K562 (cell line): Measurements from ENCODE around the gene KLHL29. TPM values are rescaled to one million over a fixed set of nuclear protein-coding genes. Genes with fewer than 3 reads are reported as not detected.

ENCODE experiments used
- CREBBP ChIP-seq: IDR thresholded peaks from one replicate; pipeline ENCODE4 v1.6.1; 2012; ENCODE audit warnings: low read depth, mild to moderate bottlenecking, control low read depth, inconsistent platforms, low read length
- CXXC5 ChIP-seq: fragments of 250-450 bp; sonication (Bioruptor Pico); IDR thresholded peaks from 2 replicates; pipeline ENCODE4 v1.8.0; 2022; ENCODE audit warnings: inconsistent platforms, mild to moderate bottlenecking, moderate library complexity
- GTF2A2 ChIP-seq: IDR thresholded peaks from 2 replicates; pipeline ENCODE4 v1.6.1; 2016; ENCODE audit warnings: mild to moderate bottlenecking, missing genetic modification characterization, missing compliant biosample characterization
- OTX1 ChIP-seq: fragments of 450-650 bp; formaldehyde crosslinking; IDR thresholded peaks from 2 replicates; pipeline ENCODE4 v1.4.0; 2022; ENCODE audit warnings: mild to moderate bottlenecking
- SAFB ChIP-seq: fragments of 200-400 bp; formaldehyde crosslinking; IDR thresholded peaks from 2 replicates; pipeline ENCODE4 v1.6.1; 2017; ENCODE audit warnings: low read depth, low read length, borderline replicate concordance
- THRAP3 ChIP-seq: fragments of 450-650 bp; IDR thresholded peaks from 2 replicates; pipeline ENCODE4 v1.6.1; 2016; ENCODE audit warnings: mild to moderate bottlenecking, inconsistent platforms, borderline replicate concordance
- ZNF445 ChIP-seq: fragments of 250-450 bp; sonication (Bioruptor Pico); IDR thresholded peaks from 2 replicates; pipeline ENCODE4 v1.4.0; 2020; ENCODE audit warnings: low read depth, mild to moderate bottlenecking, moderate library complexity
- polyA plus RNA-seq, 8 experiments: library from polyadenylated mRNA; depleted of rRNA in 4 of 8; stranded (reverse) in 5 of 8; unstranded in 3 of 8; fragments of >200 nt; fragmentation: Nextera tagmentation in 2 of 8; fragmentation: Illumina TruSeq in 1 of 8; extraction: Ambion mirVana in 2 of 8; extraction: Trizol in 1 of 8; gene quantifications; 2 replicates each; pipeline versions ENCODE4 v1.2.1 to v1.2.3, GENCODE V29; 2011 to 2014; ENCODE audit warnings: inconsistent platforms in 1 of 8, missing spikeins in 1 of 8
- total RNA-seq, 7 experiments: library from RNA; depleted of rRNA in 6 of 7; stranded (reverse); fragments of >200 nt in 6 of 7; fragmentation: Illumina TruSeq in 2 of 7; extraction: Trizol in 2 of 7; gene quantifications; 2 replicates each; pipeline versions ENCODE4 v1.2.1 to v1.2.3, GENCODE V29; 2011 to 2021; ENCODE audit warnings: low replicate concordance in 1 of 7
- TF ChIP-seq, protein P1 (sequence below): sonication (generic); formaldehyde crosslinking; IDR thresholded peaks from 2 replicates; pipeline ENCODE4 v1.8.0; 2023; ENCODE audit warnings: mild to moderate bottlenecking, missing genetic modification reagents
- TF ChIP-seq, protein P2 (sequence below): conservative IDR thresholded peaks from 2 replicates; pipeline ENCODE4 v1.6.1; 2011; ENCODE audit warnings: low read depth, mild to moderate bottlenecking, low read length; ENCODE audit not compliant: control insufficient read depth

Gene KLHL29
- total and polyA plus RNA-seq, 9 of the 15 experiments (the other 6 are each of a cell fraction or from before 2014, with no cell fraction given) = 0.03 to 0.31 (median 0.08) TPM; not detected in 1

DNA sequence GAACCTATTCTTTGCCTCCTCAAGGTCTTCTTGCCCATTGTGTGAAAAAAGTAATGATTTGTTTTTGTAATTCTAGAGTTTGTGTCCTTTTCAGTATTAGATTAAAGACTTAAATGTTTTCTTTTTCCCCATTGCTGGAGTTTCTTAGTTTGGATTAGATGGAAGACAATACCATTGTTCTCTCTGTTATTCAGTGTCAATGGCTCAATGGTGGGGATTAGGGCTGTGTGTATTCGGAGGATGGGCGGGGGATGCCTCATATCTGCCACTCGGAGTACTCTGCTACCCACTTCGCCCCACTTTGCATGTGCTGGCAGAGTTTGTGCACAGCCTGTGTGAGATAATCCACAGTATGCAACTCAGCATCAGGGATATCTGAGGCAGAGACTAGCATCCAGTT is 90.1 kb downstream of the KLHL29 start (continued):
- TF ChIP-seq GTF2A2 (tag) = no peak
- TF ChIP-seq ZNF445 (CRISPR knock-in tag) = no peak
- no peak for TF ChIP-seq CREBBP
- TF ChIP-seq THRAP3 = no peak
- no peak for TF ChIP-seq OTX1
- TF ChIP-seq, protein P1, sequence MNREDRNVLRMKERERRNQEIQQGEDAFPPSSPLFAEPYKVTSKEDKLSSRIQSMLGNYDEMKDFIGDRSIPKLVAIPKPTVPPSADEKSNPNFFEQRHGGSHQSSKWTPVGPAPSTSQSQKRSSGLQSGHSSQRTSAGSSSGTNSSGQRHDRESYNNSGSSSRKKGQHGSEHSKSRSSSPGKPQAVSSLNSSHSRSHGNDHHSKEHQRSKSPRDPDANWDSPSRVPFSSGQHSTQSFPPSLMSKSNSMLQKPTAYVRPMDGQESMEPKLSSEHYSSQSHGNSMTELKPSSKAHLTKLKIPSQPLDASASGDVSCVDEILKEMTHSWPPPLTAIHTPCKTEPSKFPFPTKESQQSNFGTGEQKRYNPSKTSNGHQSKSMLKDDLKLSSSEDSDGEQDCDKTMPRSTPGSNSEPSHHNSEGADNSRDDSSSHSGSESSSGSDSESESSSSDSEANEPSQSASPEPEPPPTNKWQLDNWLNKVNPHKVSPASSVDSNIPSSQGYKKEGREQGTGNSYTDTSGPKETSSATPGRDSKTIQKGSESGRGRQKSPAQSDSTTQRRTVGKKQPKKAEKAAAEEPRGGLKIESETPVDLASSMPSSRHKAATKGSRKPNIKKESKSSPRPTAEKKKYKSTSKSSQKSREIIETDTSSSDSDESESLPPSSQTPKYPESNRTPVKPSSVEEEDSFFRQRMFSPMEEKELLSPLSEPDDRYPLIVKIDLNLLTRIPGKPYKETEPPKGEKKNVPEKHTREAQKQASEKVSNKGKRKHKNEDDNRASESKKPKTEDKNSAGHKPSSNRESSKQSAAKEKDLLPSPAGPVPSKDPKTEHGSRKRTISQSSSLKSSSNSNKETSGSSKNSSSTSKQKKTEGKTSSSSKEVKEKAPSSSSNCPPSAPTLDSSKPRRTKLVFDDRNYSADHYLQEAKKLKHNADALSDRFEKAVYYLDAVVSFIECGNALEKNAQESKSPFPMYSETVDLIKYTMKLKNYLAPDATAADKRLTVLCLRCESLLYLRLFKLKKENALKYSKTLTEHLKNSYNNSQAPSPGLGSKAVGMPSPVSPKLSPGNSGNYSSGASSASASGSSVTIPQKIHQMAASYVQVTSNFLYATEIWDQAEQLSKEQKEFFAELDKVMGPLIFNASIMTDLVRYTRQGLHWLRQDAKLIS (CRISPR knock-in tag) = no peak
- no peak for TF ChIP-seq CXXC5
- no peak for TF ChIP-seq SAFB
- TF ChIP-seq, protein P2, sequence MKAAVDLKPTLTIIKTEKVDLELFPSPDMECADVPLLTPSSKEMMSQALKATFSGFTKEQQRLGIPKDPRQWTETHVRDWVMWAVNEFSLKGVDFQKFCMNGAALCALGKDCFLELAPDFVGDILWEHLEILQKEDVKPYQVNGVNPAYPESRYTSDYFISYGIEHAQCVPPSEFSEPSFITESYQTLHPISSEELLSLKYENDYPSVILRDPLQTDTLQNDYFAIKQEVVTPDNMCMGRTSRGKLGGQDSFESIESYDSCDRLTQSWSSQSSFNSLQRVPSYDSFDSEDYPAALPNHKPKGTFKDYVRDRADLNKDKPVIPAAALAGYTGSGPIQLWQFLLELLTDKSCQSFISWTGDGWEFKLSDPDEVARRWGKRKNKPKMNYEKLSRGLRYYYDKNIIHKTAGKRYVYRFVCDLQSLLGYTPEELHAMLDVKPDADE = no peak
